ENCODE measurements around the gene RIMBP2. TPM values are rescaled to one million over a fixed set of nuclear protein-coding genes. Genes with fewer than 3 reads are reported as not detected.

The RIMBP2 gene
- polyA plus RNA-seq, 1 donor from 2014 or later = 14.6 TPM

DNA sequence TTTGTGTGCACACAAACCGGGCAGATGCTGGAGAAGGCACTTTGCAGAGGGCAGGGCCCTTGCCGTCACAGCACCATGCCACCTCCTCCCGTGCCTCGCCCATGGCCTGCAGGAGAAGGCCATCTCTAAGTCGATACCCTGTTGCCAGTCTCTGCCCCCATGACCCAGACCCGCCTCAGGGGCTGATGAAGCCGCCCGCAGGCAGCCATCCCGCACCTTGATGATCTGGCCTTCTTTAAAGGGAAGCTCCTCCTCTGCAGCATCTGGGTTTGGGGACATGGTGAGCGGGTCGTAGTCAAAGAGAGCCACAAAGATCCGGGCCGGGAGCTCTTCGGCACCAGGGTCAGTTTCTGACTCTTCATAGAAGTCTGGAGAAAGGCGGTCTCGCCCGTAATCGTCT is 302.2 kb downstream of the RIMBP2 start:
- no peaks in the 10 kb centered on the region for H3K79me2 ChIP-seq (replicated peaks; ENCODE audit: insufficient read depth, low read length)
- H3K36me3 ChIP-seq (ENCODE audit: insufficient read depth, low read length) = no peaks in the 10 kb centered on the region
- no peaks in the 10 kb centered on the region for H3K27me3 ChIP-seq (ENCODE audit: insufficient read depth, low read depth, low read length)
- no peak overlapping the region for H3K9ac ChIP-seq (ENCODE audit: low read length)
- H2AFZ ChIP-seq (ENCODE audit: low read depth, low read length) = no peak overlapping the region
- no peak overlapping the region for H3K27ac ChIP-seq (ENCODE audit: low read length)
- H3K4me3 ChIP-seq (ENCODE audit: low read length) = no peak overlapping the region
- H3K9me2 ChIP-seq (ENCODE audit: insufficient read depth, low read length) = no peaks in the 10 kb centered on the region
- TF ChIP-seq RAD21 (conservative IDR thresholded peaks at IDR 0.05) = no peak
- no peak for TF ChIP-seq MXI1 (conservative IDR thresholded peaks at IDR 0.05; ENCODE audit: poor library complexity, severe bottlenecking)
- no peak for TF ChIP-seq POLR2AphosphoS5 (IDR thresholded peaks at IDR 0.05)
- TF ChIP-seq TAF1 (IDR thresholded peaks at IDR 0.05; ENCODE audit: low read depth) = no peak
- TF ChIP-seq, protein P1, sequence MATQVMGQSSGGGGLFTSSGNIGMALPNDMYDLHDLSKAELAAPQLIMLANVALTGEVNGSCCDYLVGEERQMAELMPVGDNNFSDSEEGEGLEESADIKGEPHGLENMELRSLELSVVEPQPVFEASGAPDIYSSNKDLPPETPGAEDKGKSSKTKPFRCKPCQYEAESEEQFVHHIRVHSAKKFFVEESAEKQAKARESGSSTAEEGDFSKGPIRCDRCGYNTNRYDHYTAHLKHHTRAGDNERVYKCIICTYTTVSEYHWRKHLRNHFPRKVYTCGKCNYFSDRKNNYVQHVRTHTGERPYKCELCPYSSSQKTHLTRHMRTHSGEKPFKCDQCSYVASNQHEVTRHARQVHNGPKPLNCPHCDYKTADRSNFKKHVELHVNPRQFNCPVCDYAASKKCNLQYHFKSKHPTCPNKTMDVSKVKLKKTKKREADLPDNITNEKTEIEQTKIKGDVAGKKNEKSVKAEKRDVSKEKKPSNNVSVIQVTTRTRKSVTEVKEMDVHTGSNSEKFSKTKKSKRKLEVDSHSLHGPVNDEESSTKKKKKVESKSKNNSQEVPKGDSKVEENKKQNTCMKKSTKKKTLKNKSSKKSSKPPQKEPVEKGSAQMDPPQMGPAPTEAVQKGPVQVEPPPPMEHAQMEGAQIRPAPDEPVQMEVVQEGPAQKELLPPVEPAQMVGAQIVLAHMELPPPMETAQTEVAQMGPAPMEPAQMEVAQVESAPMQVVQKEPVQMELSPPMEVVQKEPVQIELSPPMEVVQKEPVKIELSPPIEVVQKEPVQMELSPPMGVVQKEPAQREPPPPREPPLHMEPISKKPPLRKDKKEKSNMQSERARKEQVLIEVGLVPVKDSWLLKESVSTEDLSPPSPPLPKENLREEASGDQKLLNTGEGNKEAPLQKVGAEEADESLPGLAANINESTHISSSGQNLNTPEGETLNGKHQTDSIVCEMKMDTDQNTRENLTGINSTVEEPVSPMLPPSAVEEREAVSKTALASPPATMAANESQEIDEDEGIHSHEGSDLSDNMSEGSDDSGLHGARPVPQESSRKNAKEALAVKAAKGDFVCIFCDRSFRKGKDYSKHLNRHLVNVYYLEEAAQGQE (IDR thresholded peaks at IDR 0.05; ENCODE audit: borderline replicate concordance) = no peak
- TF ChIP-seq, protein P2, sequence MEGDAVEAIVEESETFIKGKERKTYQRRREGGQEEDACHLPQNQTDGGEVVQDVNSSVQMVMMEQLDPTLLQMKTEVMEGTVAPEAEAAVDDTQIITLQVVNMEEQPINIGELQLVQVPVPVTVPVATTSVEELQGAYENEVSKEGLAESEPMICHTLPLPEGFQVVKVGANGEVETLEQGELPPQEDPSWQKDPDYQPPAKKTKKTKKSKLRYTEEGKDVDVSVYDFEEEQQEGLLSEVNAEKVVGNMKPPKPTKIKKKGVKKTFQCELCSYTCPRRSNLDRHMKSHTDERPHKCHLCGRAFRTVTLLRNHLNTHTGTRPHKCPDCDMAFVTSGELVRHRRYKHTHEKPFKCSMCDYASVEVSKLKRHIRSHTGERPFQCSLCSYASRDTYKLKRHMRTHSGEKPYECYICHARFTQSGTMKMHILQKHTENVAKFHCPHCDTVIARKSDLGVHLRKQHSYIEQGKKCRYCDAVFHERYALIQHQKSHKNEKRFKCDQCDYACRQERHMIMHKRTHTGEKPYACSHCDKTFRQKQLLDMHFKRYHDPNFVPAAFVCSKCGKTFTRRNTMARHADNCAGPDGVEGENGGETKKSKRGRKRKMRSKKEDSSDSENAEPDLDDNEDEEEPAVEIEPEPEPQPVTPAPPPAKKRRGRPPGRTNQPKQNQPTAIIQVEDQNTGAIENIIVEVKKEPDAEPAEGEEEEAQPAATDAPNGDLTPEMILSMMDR (IDR thresholded peaks at IDR 0.05; ENCODE audit: poor library complexity, severe bottlenecking) = no peak
- no peak for TF ChIP-seq EP300 (conservative IDR thresholded peaks at IDR 0.05; ENCODE audit: poor library complexity, severe bottlenecking)
- TF ChIP-seq SMC3 (conservative IDR thresholded peaks at IDR 0.05; ENCODE audit: poor library complexity) = no peak
- no peak for TF ChIP-seq EZH2 (IDR thresholded peaks at IDR 0.05; ENCODE audit: borderline replicate concordance, insufficient read depth, low read length, poor library complexity, severe bottlenecking)
- no peaks in the 10 kb centered on the region for H4K20me1 ChIP-seq (ENCODE audit: insufficient read depth)
- no peak overlapping the region for H3K4me2 ChIP-seq (ENCODE audit: low read length)
- H3K9me3 ChIP-seq (ENCODE audit: low read length) = no peaks in the 10 kb centered on the region
- H3F3A ChIP-seq (ENCODE audit: insufficient read depth, low read length, poor library complexity, severe bottlenecking) = no peaks in the 10 kb centered on the region

DNA sequence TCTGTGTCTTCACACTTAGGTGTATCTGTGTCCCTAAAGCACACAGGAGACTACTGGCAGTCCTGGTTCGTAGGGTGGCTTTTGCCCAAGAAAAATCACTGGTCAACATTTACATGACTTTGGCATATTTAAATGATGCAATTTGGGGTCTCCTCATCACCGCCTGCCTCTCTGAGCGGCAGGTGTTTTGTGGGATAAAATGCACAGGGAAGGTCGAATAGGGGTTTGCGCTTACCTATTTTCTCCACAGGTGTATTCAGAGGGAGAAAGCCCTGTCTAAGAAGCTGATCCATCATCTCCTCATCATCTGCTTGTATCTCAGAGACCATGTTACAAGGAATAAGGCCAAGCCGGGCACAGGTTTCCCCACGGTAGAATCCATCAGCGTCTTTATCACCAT is 303.7 kb downstream of the RIMBP2 start:
- H3K27ac ChIP-seq (ENCODE audit: low read length) = no peak overlapping the region
- H3K4me3 ChIP-seq (ENCODE audit: low read length) = no peak overlapping the region
- no peaks in the 10 kb centered on the region for H3K79me2 ChIP-seq (replicated peaks; ENCODE audit: insufficient read depth, low read length)
- H2AFZ ChIP-seq (ENCODE audit: low read depth, low read length) = no peak overlapping the region
- H3K36me3 ChIP-seq (ENCODE audit: insufficient read depth, low read length) = no peaks in the 10 kb centered on the region
- no peaks in the 10 kb centered on the region for H3K27me3 ChIP-seq (ENCODE audit: insufficient read depth, low read depth, low read length)
- no peak overlapping the region for H3K9ac ChIP-seq (ENCODE audit: low read length)
- no peak for TF ChIP-seq EZH2 (IDR thresholded peaks at IDR 0.05; ENCODE audit: borderline replicate concordance, insufficient read depth, low read length, poor library complexity, severe bottlenecking)
- no peak for TF ChIP-seq TAF1 (IDR thresholded peaks at IDR 0.05; ENCODE audit: low read depth)
- TF ChIP-seq SMC3 (conservative IDR thresholded peaks at IDR 0.05; ENCODE audit: poor library complexity) = no peak
- no peak for TF ChIP-seq POLR2AphosphoS5 (IDR thresholded peaks at IDR 0.05)
- TF ChIP-seq, protein P2 (IDR thresholded peaks at IDR 0.05; ENCODE audit: poor library complexity, severe bottlenecking) = no peak
- TF ChIP-seq, protein P1 (IDR thresholded peaks at IDR 0.05; ENCODE audit: borderline replicate concordance) = no peak
- no peaks in the 10 kb centered on the region for H4K20me1 ChIP-seq (ENCODE audit: insufficient read depth)
- no peaks in the 10 kb centered on the region for H3K9me3 ChIP-seq (ENCODE audit: low read length)
- no peak overlapping the region for H3K4me2 ChIP-seq (ENCODE audit: low read length)
- no peaks in the 10 kb centered on the region for H3F3A ChIP-seq (ENCODE audit: insufficient read depth, low read length, poor library complexity, severe bottlenecking)
- no peaks in the 10 kb centered on the region for H3K9me2 ChIP-seq (ENCODE audit: insufficient read depth, low read length)

Data from neural cell (in vitro differentiated cells).